K562 (cell line): ENCODE measurements around the gene KAZN. TPM values are rescaled to one million over a fixed set of nuclear protein-coding genes. Genes with fewer than 3 reads are reported as not detected.

ENCODE experiments used
- CBX1 ChIP-seq: sonication (generic); IDR thresholded peaks from 2 replicates; pipeline ENCODE4 v1.6.1; 2016; ENCODE audit warnings: antibody characterized with exemption, low read depth, mild to moderate bottlenecking
- E2F4 ChIP-seq: sonication (generic); formaldehyde crosslinking; IDR thresholded peaks from 2 replicates; pipeline ENCODE4 v1.8.0; 2022; ENCODE audit warnings: mild to moderate bottlenecking, low read depth, missing genetic modification reagents
- ELK1 ChIP-seq: sonication (generic); formaldehyde crosslinking; IDR thresholded peaks from 2 replicates; pipeline ENCODE4 v1.8.1; 2022; ENCODE audit warnings: missing genetic modification reagents
- ETS1 ChIP-seq: conservative IDR thresholded peaks from 2 replicates; pipeline ENCODE4 v1.6.1; 2011; ENCODE audit warnings: low read depth, mild to moderate bottlenecking, low read length; ENCODE audit not compliant: control insufficient read depth
- MAFF ChIP-seq: IDR thresholded peaks from 2 replicates; pipeline ENCODE4 v1.6.1; 2012; ENCODE audit warnings: low read length, improper control_type of control experiment
- POLR3G ChIP-seq: IDR thresholded peaks from 2 replicates; pipeline ENCODE4 v1.6.1; 2011; ENCODE audit not compliant: insufficient read length, insufficient replicate concordance; ENCODE audit errors: extremely low read depth
- STAG1 ChIP-seq: sonication (generic); formaldehyde crosslinking; IDR thresholded peaks from 2 replicates; pipeline ENCODE4 v1.5.0; 2020; ENCODE audit warnings: missing genetic modification reagents, borderline replicate concordance
- ZBTB17 ChIP-seq: fragments of 450-650 bp; formaldehyde crosslinking; IDR thresholded peaks from 2 replicates; pipeline ENCODE4 v1.4.0; 2020; ENCODE audit warnings: mild to moderate bottlenecking
- ZBTB5 ChIP-seq: fragments of 450-650 bp; IDR thresholded peaks from 2 replicates; pipeline ENCODE4 v1.6.1; 2017; ENCODE audit warnings: antibody characterized with exemption
- ZNF57 ChIP-seq: fragments of 450-650 bp; formaldehyde crosslinking; IDR thresholded peaks from 2 replicates; pipeline ENCODE4 v1.4.0; 2020; ENCODE audit warnings: mild to moderate bottlenecking, moderate library complexity
- polyA plus RNA-seq, 8 experiments: library from polyadenylated mRNA; depleted of rRNA in 4 of 8; stranded (reverse) in 5 of 8; unstranded in 3 of 8; fragments of >200 nt; fragmentation: Nextera tagmentation in 2 of 8; fragmentation: Illumina TruSeq in 1 of 8; extraction: Ambion mirVana in 2 of 8; extraction: Trizol in 1 of 8; gene quantifications; 2 replicates each; pipeline versions ENCODE4 v1.2.1 to v1.2.3, GENCODE V29; 2011 to 2014; ENCODE audit warnings: inconsistent platforms in 1 of 8, missing spikeins in 1 of 8
- total RNA-seq, 7 experiments: library from RNA; depleted of rRNA in 6 of 7; stranded (reverse); fragments of >200 nt in 6 of 7; fragmentation: Illumina TruSeq in 2 of 7; extraction: Trizol in 2 of 7; gene quantifications; 2 replicates each; pipeline versions ENCODE4 v1.2.1 to v1.2.3, GENCODE V29; 2011 to 2021; ENCODE audit warnings: low replicate concordance in 1 of 7
- TF ChIP-seq, protein P1 (sequence below), 2 experiments: fragments of 450-650 bp; IDR thresholded peaks; 2 replicates each; pipeline ENCODE4 v1.6.1; 2016; ENCODE audit warnings: mild to moderate bottlenecking in 2 of 2, borderline replicate concordance in 1 of 2, low read depth in 1 of 2, moderate library complexity in 1 of 2

The KAZN gene
- total and polyA plus RNA-seq, 9 of the 15 experiments (the other 6 are each of a cell fraction or from before 2014, with no cell fraction given): 2.1 to 21.6 (median 5.4) TPM

- no peak for TF ChIP-seq ZBTB5
- TF ChIP-seq CBX1: 0 out of 2 replicates have a peak, but pooled peaks have one; percentile 56
- no peak for TF ChIP-seq ELK1 (CRISPR knock-in tag)
- TF ChIP-seq POLR3G: no peak
- no peak for TF ChIP-seq ETS1
- TF ChIP-seq STAG1 (CRISPR knock-in tag): no peak
- no peak for TF ChIP-seq ZNF57 (CRISPR knock-in tag)
- TF ChIP-seq MAFF: no peak
- TF ChIP-seq, protein P1, sequence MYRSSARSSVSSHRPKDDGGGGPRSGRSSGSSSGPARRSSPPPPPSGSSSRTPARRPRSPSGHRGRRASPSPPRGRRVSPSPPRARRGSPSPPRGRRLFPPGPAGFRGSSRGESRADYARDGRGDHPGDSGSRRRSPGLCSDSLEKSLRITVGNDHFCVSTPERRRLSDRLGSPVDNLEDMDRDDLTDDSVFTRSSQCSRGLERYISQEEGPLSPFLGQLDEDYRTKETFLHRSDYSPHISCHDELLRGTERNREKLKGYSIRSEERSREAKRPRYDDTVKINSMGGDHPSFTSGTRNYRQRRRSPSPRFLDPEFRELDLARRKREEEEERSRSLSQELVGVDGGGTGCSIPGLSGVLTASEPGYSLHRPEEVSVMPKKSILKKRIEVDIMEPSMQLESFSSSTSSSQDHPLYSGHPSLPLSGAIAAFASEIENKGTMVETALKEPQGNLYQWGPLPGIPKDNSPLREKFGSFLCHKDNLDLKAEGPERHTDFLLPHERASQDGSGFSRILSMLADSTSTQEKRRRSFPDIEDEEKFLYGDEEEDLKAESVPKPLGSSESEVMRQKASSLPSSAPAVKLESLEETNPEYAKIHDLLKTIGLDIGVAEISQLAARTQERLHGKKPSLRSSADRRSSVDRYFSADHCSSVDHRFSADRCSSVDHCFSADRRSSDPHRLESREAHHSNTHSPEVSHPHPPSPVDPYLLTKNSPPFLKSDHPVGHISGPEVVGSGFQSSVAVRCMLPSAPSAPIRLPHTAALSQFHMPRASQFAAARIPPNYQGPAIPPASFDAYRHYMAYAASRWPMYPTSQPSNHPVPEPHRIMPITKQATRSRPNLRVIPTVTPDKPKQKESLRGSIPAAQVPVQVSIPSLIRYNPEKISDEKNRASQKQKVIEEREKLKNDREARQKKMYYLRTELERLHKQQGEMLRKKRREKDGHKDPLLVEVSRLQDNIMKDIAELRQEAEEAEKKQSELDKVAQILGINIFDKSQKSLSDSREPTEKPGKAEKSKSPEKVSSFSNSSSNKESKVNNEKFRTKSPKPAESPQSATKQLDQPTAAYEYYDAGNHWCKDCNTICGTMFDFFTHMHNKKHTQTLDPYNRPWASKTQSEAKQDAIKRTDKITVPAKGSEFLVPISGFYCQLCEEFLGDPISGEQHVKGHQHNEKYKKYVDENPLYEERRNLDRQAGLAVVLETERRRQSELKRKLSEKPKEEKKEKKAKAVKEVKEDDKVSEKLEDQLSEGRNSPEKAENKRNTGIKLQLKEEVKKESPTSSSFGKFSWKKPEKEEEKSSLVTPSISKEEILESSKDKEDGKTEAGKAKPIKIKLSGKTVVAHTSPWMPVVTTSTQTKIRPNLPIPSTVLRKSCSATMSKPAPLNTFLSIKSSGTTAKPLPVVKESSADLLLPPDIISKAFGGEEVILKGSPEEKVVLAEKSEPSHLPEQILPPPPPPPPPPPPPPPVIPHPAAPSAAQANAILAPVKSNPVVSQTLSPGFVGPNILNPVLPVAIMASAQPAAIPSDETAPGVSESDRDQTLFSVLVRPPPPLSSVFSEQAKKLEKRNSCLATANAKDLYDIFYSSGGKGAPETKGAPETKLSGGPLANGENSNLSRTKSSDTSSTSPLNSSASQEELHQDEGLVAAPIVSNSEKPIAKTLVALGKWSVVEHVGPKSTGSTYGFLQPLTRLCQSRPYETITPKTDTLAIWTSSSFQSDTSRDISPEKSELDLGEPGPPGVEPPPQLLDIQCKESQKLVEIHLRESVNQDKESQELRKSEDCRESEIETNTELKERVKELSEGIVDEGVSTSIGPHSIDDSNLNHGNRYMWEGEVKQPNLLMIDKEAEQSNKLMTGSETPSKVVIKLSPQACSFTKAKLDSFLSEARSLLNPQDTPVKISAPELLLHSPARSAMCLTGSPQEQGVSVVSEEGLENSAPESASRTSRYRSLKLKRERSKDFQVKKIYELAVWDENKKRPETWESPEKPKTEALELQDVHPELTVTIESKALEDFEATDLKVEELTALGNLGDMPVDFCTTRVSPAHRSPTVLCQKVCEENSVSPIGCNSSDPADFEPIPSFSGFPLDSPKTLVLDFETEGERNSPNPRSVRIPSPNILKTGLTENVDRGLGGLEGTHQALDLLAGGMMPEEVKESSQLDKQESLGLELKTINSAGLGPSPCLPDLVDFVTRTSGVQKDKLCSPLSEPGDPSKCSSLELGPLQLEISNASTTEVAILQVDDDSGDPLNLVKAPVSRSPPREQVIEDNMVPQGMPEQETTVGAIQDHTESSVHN (IDR thresholded peaks at IDR 0.05; ENCODE audit: borderline replicate concordance in 1 of 2, low read depth in 1 of 2): no peak
- no peak for TF ChIP-seq ZBTB17 (CRISPR knock-in tag)
- TF ChIP-seq E2F4 (CRISPR knock-in tag): no peak
These were observed 298.0 kb downstream of the KAZN start (continued) for GRCh38 chr1:14896381-14897079.
